K562 (cell line): ENCODE results near the gene MAD2L1BP. TPM values are rescaled to one million over a fixed set of nuclear protein-coding genes. Genes with fewer than 3 reads are reported as not detected.

Source experiments
- ATAC-seq: fragments of 200-7000 bp; cut with Tn5 transposase; 3 replicates; pipeline ENCODE4 v1.9.1; 2020; ENCODE audit warnings: moderate library complexity
- BruUV-seq: library from RNA; stranded (reverse); fragments of 400-500 nt; replicated peaks from 2 replicates; lab custom pipeline; 2021; lab: Mats Ljungman, UMichigan
- CTCF ChIA-PET: fragments of 300-600 bp; formaldehyde crosslinking; extraction: SDS; loops from one replicate; lab custom pipeline; 2021; ENCODE audit warnings: low intra/inter-chr PET ratio; lab: Yijun Ruan, JAX
- POLR2A ChIA-PET: fragments of 300-600, 350-650 bp; sonication (Branson Sonifier 250); formaldehyde crosslinking; extraction: SDS; loops from one replicate; lab custom pipeline; 2021; ENCODE audit warnings: antibody characterized with exemption, inconsistent platforms; lab: Yijun Ruan, JAX
- DNase-seq, 4 experiments: peaks; one replicate each; pipeline versions ENCODE4 v3.0.0 to v3.0.0-alpha.2; 2011 to 2018; ENCODE audit warnings: low spot score in 3 of 4, mixed read lengths in 3 of 4; ENCODE audit errors: extremely low read depth in 1 of 4
- FAIRE-seq: peaks from 2 replicates; lab custom pipeline; 2011; peaks lifted over from hg19 to GRCh38; lab: Jason Lieb, UNC
- H2AFZ ChIP-seq: 2 replicates; pipeline ENCODE4 v1.6.0; 2011; ENCODE audit warnings: low read depth, low read length, control low read depth, inconsistent platforms
- H3K27ac ChIP-seq: fragments of 200-600 bp; 3 replicates; pipeline ENCODE4 v1.8.0; 2011; ENCODE audit warnings: low read depth, mild to moderate bottlenecking, control low read depth, inconsistent platforms, low read length, moderate library complexity, mixed read lengths; ENCODE audit errors: extremely low read depth
- H3K27me3 ChIP-seq, 2 experiments: fragments of 300-600 bp in 1 of 2; 2 replicates in 1 of 2; 3 replicates in 1 of 2; pipeline versions ENCODE4 v1.6.0 to v1.8.0; 2011; ENCODE audit warnings: inconsistent platforms in 2 of 2, low read length in 2 of 2, mild to moderate bottlenecking in 1 of 2, mixed read lengths in 1 of 2, moderate library complexity in 1 of 2; ENCODE audit not compliant: control insufficient read depth in 2 of 2, insufficient read depth in 2 of 2
- H3K36me3 ChIP-seq: fragments of 300-600 bp; 3 replicates; pipeline ENCODE4 v1.8.0; 2011; ENCODE audit warnings: mild to moderate bottlenecking, low read length, inconsistent platforms; ENCODE audit not compliant: control insufficient read depth, insufficient read depth
- H3K4me1 ChIP-seq, 2 experiments: fragments of 200-600 bp in 1 of 2; replicated peaks in 1 of 2; 2 replicates in 1 of 2; 3 replicates in 1 of 2; pipeline versions ENCODE4 v1.5.1 to v1.8.0; 2011; ENCODE audit warnings: inconsistent platforms in 2 of 2, low read length in 2 of 2, mild to moderate bottlenecking in 1 of 2, mixed read lengths in 1 of 2, moderate library complexity in 1 of 2; ENCODE audit not compliant: control insufficient read depth in 2 of 2, insufficient read depth in 2 of 2
- H3K4me2 ChIP-seq: 2 replicates; pipeline ENCODE4 v1.6.1; 2011; ENCODE audit warnings: low read length, control low read depth, inconsistent platforms, mixed read lengths; ENCODE audit not compliant: insufficient read depth
- H3K4me3 ChIP-seq: fragments of 200-600 bp; sonication (generic), shearing (Covaris generic); 2 replicates; pipeline ENCODE4 v1.5.1; 2016; ENCODE audit warnings: control low read depth, inconsistent platforms
- H3K79me2 ChIP-seq: fragments of 200-600 bp; 3 replicates; pipeline ENCODE4 v1.8.0; 2011; ENCODE audit warnings: low read length, inconsistent platforms; ENCODE audit not compliant: control insufficient read depth, insufficient read depth
- H3K9ac ChIP-seq, 2 experiments: 2 replicates each; pipeline versions ENCODE4 v1.6.0 to v1.6.1; 2011; ENCODE audit warnings: low read depth in 2 of 2, low read length in 2 of 2, control low read depth in 1 of 2, inconsistent platforms in 1 of 2, mild to moderate bottlenecking in 1 of 2, mixed read lengths in 1 of 2; ENCODE audit not compliant: insufficient read depth in 1 of 2
- H3K9me1 ChIP-seq: one replicate; pipeline ENCODE4 v1.6.0; 2011; ENCODE audit warnings: inconsistent platforms, mild to moderate bottlenecking, low read length, moderate library complexity; ENCODE audit not compliant: control insufficient read depth, insufficient read depth
- H3K9me3 ChIP-seq: replicated peaks from 2 replicates; pipeline ENCODE4 v1.5.1; 2011; ENCODE audit warnings: low read depth, low read length, inconsistent platforms; ENCODE audit not compliant: control insufficient read depth, insufficient read depth
- H4K20me1 ChIP-seq: replicated peaks from 2 replicates; pipeline ENCODE4 v1.6.1; 2011; ENCODE audit warnings: low read length, inconsistent platforms, mixed read lengths; ENCODE audit not compliant: control insufficient read depth, insufficient read depth
- E2F3 ChIP-seq: fragments of 250-450 bp; sonication (Bioruptor Pico); IDR thresholded peaks from 2 replicates; pipeline ENCODE4 v1.4.0; 2020; ENCODE audit warnings: mild to moderate bottlenecking
- GABPA ChIP-seq: fragments of 200-800 bp; sonication (Bioruptor generic); conservative IDR thresholded peaks from 2 replicates; pipeline ENCODE4 v1.6.1; 2016; ENCODE audit warnings: low read depth, missing genetic modification characterization, missing compliant biosample characterization
- HNRNPLL ChIP-seq: fragments of 200-400 bp; formaldehyde crosslinking; IDR thresholded peaks from 2 replicates; pipeline ENCODE4 v1.6.1; 2017; ENCODE audit warnings: low read length, low read depth, mild to moderate bottlenecking; ENCODE audit not compliant: poor library complexity, severe bottlenecking
- ID3 ChIP-seq, 2 experiments: fragments of 250-450 bp in 1 of 2; fragments of 450-650 bp in 1 of 2; sonication (Bioruptor Pico) in 1 of 2; IDR thresholded peaks; 2 replicates each; pipeline versions ENCODE4 v1.6.1 to v1.8.0; 2016 to 2021; ENCODE audit warnings: mild to moderate bottlenecking in 2 of 2, moderate library complexity in 2 of 2, missing compliant biosample characterization in 1 of 2, missing genetic modification characterization in 1 of 2
- ILK ChIP-seq: fragments of 450-650 bp; IDR thresholded peaks from 2 replicates; pipeline ENCODE4 v1.6.1; 2016; ENCODE audit warnings: missing genetic modification characterization, low read depth, mild to moderate bottlenecking, missing compliant biosample characterization, moderate library complexity, borderline replicate concordance
- JUN ChIP-seq, 2 experiments: sonication (generic) in 1 of 2; formaldehyde crosslinking in 1 of 2; IDR thresholded peaks; 2 replicates each; pipeline versions ENCODE4 v1.6.1 to v1.8.0; 2012 to 2022; ENCODE audit warnings: borderline replicate concordance in 2 of 2, mild to moderate bottlenecking in 2 of 2, improper control_type of control experiment in 1 of 2, low read depth in 1 of 2, low read length in 1 of 2, missing genetic modification reagents in 1 of 2
- POLR2AphosphoS5 ChIP-seq: IDR thresholded peaks from 2 replicates; pipeline ENCODE4 v1.6.1; 2011; ENCODE audit warnings: mild to moderate bottlenecking, low read depth, low read length, moderate library complexity; ENCODE audit not compliant: control insufficient read depth, insufficient read depth
- POLR2G ChIP-seq: fragments of 200-400 bp; formaldehyde crosslinking; IDR thresholded peaks from 2 replicates; pipeline ENCODE4 v1.6.1; 2017; ENCODE audit warnings: low read depth, mild to moderate bottlenecking, antibody characterized with exemption, low read length, moderate library complexity
- RBFOX2 ChIP-seq: fragments of 200-400 bp; formaldehyde crosslinking; IDR thresholded peaks from 2 replicates; pipeline ENCODE4 v1.6.1; 2017; ENCODE audit warnings: low read depth, mild to moderate bottlenecking, low read length, moderate library complexity
- THRB ChIP-seq: fragments of 450-650 bp; formaldehyde crosslinking; conservative IDR thresholded peaks from 2 replicates; pipeline ENCODE4 v1.4.0; 2022; ENCODE audit warnings: mild to moderate bottlenecking, missing genetic modification characterization
- ZBTB33 ChIP-seq: sonication (generic); formaldehyde crosslinking; IDR thresholded peaks from 2 replicates; pipeline ENCODE4 v1.8.1; 2023; ENCODE audit warnings: mild to moderate bottlenecking, missing genetic modification reagents
- ZNF586 ChIP-seq: fragments of 450-650 bp; formaldehyde crosslinking; conservative IDR thresholded peaks from 2 replicates; pipeline ENCODE4 v1.4.0; 2020; ENCODE audit warnings: mild to moderate bottlenecking, moderate library complexity
- WGBS: fragments of 100-300 bp; shearing (Covaris generic); methylation state at CpG from one replicate; pipeline ENCODE4 v1.1.6; 2016; ENCODE audit warnings: low coverage, mixed read lengths; ENCODE audit not compliant: insufficient coverage; ENCODE audit errors: missing lambda C conversion rate; 5-methylcytosine and 5-hydroxymethylcytosine counted together
- in situ Hi-C: fragments of 300-500 bp; cut with MboI; formaldehyde crosslinking; loops from 4 replicates; pipeline ENCODE4 v1.15.0; 2018; ENCODE audit warnings: inconsistent platforms, mixed read lengths
- intact Hi-C: fragments of 100-400 bp; cut with micrococcal nuclease; formaldehyde crosslinking; loops from 2 replicates; pipeline ENCODE4 v1.14.2; 2022
- polyA plus RNA-seq, 8 experiments: library from polyadenylated mRNA; depleted of rRNA in 4 of 8; stranded (reverse) in 5 of 8; unstranded in 3 of 8; fragments of >200 nt; fragmentation: Nextera tagmentation in 2 of 8; fragmentation: Illumina TruSeq in 1 of 8; extraction: Ambion mirVana in 2 of 8; extraction: Trizol in 1 of 8; gene quantifications; 2 replicates each; pipeline versions ENCODE4 v1.2.1 to v1.2.3, GENCODE V29; 2011 to 2014; ENCODE audit warnings: inconsistent platforms in 1 of 8, missing spikeins in 1 of 8
- total RNA-seq, 7 experiments: library from RNA; depleted of rRNA in 6 of 7; stranded (reverse); fragments of >200 nt in 6 of 7; fragmentation: Illumina TruSeq in 2 of 7; extraction: Trizol in 2 of 7; gene quantifications; 2 replicates each; pipeline versions ENCODE4 v1.2.1 to v1.2.3, GENCODE V29; 2011 to 2021; ENCODE audit warnings: low replicate concordance in 1 of 7

The MAD2L1BP gene
- total and polyA plus RNA-seq, 9 of the 15 experiments (the other 6 are each of a cell fraction or from before 2014, with no cell fraction given): 69.7 to 321 (median 111) TPM

- TF ChIP-seq GABPA (tag) (no peak), JUN (IDR thresholded peaks at IDR 0.05; ENCODE audit: borderline replicate concordance, low read depth, low read length) (no peak), JUN (CRISPR knock-in tag; IDR thresholded peaks at IDR 0.05; ENCODE audit: borderline replicate concordance) (0 out of 2 replicates have a peak, but pooled peaks have one; percentile 21), THRB (CRISPR knock-in tag) (no peak), POLR2AphosphoS5 (peak; percentile 39; the same call in 1 of the 2 replicates), E2F3 (CRISPR knock-in tag) (no peak), ZNF586 (CRISPR knock-in tag) (no peak), ILK (tag) (no peak)
These were observed 14.4 kb upstream of the MAD2L1BP start (continued) for GRCh38 chr6:43621078-43621835.

GRCh38 chr6:43621836-43622180 lies 13.8 kb upstream of the MAD2L1BP start:
- Histone ChIP-seq H3K4me2 (no peak overlapping the region), H3K27ac (no peak overlapping the region), H3K9me3 (no peaks in the 10 kb centered on the region), H3K79me2 (peaks cover 31% of the 10 kb centered on the region), H3K9ac (peak overlapping the region in 1 of 2 experiments; percentile 42; a peak in 2 of 4 replicates), H3K36me3 (peaks cover 79% of the 10 kb centered on the region), H2AFZ (no peak overlapping the region), H3K9me1 (peaks cover 13% of the 10 kb centered on the region), H3K4me1 (peaks cover 16% of the 10 kb centered on the region in 2 experiments), H3K4me3 (no peak overlapping the region), H3K27me3 (no peaks in the 10 kb centered on the region), H4K20me1 (0 out of 2 replicates have a peak, but pooled peaks cover 7% of the 10 kb centered on the region)
- no peak for DNase-seq
- no peak for ATAC-seq
- ChIA-PET CTCF (no interaction called here), POLR2A (interaction anchor here (0.6 to 6.2 kb wide), 6 partner anchors 8 to 81 kb away, joined by 3 to 53 read pairs (median 5); no protein-coding TSS in a partner anchor)
- in situ Hi-C loops: no loop called here
- BruUV-seq: no TSS peak
- WGBS: 96% methylated on average over 10 of the region's 10 CpGs
- TF ChIP-seq POLR2G: 0 out of 2 replicates have a peak, but pooled peaks have one; percentile 9
- TF ChIP-seq ZBTB33 (CRISPR knock-in tag): peak; percentile 7; the same call in 1 of the 2 replicates
- TF ChIP-seq HNRNPLL: peak; percentile 18
- TF ChIP-seq ID3 (CRISPR knock-in tag; IDR thresholded peaks at IDR 0.05): no peak
- no peak for TF ChIP-seq ID3 (tag; IDR thresholded peaks at IDR 0.05)
- TF ChIP-seq RBFOX2: peak; percentile 42
- intact Hi-C loops: no loop called here
- no peak for FAIRE-seq
